ENCODE data around the gene CASP10.
"Not testable (repeated sequence)": the region's sequence is repeated elsewhere in the genome, so short reads cannot be mapped to it uniquely, and the experiment has no call there.

Gene CASP10

DNA sequence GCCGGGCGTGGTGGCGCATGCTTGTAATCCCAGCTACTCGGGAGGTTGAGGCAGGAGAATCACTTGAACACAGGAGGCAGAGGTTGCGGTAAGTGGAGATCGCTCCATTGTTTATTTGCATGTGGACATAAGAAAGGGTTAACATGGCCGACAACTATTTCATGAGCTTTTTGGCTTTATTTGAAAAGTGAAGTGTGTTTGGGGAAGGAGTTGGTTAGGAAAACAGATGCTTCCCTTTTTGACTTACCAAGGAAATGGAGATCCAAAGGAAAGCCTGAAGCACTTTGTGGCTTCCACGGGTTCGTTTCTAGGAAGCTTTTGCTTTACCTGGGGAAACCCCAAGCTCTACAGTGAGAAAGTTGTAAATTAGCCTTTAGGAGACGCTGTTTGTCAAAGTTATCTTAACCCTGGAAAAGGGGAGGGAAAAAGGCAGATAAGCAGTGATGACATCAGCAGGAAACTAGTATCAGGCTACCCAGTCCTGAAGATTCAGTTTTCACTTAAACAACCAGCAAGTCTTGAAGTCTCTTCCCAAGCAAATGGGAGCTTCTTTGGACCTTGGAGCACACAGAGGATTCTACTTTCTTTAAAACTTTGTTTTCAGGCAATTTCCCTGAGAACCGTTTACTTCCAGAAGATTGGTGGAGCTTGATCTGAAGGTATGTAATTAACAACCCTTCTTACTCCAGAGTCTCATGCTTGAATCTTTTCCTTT is at the start of gene CASP10:
Gene CASP10 (plus strand): TSS at position 492 of the 715 bp plus-strand sequence. CDS start 2,637 bp downstream, outside the sequence.
- no peak for DNase-seq (ENCODE audit: low spot score)

DNA sequence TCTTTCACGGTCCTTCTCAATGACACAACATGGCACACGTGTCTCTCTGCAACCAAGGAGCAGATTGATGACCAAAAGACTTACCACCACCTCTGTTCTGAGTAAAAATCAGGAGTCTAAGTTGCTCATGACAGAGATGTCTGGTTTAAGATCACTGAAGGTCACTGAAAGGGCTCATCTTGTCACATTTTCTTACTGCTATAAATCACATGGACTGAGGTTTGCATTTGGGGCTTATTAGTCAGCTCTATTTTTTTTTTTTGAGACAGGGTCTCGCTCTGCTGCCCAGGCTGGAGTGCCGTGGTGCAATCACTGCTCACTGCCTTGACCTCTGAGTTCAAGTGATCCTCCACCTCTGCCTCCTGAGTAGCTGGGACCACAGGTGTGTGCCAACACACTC is 47.6 kb upstream of the CASP10 start:
- DNase-seq (ENCODE audit: low spot score) = no peak

DNA sequence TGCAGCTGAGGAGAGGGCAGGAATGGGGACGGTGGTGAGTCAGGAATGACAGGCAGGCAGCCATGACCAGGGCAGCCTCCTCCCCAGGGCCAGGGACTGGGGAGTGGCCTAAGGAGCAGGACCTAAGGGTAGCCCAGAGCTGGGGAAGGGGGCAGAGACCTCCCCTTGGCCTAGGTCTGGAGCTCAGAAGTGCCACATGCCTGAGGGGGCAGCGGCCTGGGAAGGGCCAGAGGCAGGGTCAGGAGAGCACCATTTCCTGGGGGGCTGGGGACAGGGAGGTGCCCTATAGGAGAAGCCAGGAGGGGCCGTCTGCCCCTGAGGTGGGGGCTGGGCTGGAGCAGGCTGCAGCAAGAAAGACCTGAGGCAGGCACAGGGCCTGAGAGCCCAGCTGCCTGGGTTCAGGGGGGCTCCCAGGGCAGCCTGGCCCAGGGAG is 46.0 kb upstream of the CASP10 start:
- DNase-seq (ENCODE audit: low spot score) = no peak

GRCh38 chr2:201137505-201138400 is 45.2 kb upstream of the CASP10 start:
- DNase-seq (ENCODE audit: low spot score) = no peak

DNA sequence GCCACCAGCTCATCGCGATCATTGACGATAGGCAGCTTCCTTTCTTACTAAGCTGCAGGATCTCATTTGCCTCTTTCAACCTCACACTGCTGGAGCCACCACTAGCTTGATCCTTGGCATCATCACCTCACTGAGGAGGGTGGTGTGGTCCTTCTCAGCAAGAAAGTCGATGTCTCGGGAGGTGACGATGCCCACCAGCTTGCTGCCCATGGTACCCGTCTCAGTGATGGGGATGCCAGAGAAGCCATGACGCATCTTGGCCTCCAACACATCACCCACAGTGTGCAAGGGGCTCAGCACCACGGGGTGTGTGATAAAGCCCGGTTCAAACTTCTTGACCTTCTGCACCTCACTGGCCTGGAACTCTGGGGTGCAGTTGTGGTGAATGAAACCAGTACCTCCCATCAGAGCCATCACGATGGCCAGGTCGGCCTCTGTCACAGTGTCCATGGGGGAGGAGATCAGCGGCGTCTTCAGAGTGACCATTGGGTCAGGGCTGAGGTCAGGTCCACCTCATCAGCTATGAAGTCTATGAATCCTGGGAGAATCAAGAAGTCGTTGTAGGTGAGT is 44.5 kb upstream of the CASP10 start:
- DNase-seq (ENCODE audit: low spot score) = no peak

GRCh38 chr2:201138986-201139781 is 43.8 kb upstream of the CASP10 start:
- DNase-seq (ENCODE audit: low spot score) = not testable (repeated sequence)

DNA sequence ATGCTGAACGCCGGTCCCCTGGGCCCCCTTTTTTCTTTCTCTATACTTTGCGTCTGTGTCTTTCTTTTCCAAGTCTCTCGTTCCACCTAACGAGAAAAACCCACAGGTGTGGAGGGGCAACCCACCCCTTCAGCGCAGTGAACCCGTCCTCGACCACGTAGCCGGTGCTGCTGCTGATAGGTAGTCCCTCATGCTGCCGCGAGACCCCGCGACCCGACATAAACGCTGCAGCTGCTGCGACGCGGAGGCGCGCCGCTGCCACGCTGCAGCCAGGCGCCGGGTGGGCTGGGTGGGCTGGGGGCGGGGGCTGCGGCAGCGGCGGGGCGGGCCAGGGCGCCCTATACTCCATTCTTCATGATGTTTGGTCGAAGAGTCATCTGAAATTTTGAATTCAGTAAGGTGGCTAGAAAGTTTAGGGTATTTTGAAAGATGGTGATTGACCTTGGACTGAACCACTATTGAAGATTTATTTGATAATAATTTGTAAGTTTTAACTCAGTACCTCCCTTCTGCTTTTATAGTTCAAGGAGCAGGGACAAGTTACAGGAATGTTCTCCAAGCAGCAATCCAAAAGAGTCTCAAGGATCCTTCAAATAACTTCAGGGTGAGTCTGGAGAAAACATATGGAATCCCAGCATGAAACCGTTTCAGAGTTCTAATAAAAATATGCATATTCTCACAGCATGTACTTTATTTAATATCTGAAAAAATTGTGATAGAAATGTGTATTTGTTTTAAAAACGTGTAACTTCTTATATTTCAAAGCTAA is 42.9 kb upstream of the CASP10 start:
- peak; percentile 62 for DNase-seq (ENCODE audit: low spot score)

DNA sequence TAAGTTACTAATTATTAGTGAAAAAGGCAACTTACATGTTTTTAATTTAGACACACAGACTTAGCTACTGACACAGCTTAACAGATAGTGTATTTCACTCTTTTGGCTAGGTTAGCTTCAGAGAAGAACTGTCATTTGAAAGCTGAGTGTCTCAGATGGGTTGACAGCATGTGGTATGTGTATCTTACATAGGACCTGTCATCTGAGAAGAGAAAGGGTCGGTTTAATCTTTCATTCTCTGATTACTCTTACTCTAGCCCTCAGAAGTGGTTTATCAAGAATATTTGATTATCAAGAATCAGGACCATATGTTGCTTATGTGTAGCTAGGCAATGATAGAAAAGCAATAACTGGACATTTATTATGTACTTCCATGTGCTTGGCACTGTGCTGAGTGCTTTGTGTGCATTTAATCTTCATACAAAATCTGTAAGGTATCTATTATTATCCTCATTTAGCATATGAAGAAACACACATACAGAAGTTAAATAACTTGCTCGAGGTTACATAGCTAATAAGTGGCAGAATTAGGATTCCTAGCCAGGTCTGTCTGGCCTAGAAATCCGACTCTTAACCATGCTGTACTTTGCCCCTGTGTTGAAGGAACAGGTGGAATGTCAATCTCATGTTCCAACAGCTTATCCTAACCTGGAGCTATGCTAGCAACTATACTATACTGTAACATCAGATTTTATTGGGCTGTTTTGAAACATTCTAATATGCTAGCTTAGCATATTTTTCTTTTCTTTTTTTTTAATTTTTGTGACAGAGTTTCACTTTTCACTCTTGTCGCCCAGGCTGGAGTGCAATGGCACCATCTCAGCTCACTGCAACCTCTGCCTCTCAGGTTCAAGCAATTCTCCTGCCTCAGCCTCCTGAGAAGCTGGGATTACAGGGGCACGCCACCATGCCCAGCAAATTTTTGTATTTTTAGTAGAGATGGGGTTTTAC is 38.6 kb upstream of the CASP10 start:
- DNase-seq (ENCODE audit: low spot score) = no peak

DNA sequence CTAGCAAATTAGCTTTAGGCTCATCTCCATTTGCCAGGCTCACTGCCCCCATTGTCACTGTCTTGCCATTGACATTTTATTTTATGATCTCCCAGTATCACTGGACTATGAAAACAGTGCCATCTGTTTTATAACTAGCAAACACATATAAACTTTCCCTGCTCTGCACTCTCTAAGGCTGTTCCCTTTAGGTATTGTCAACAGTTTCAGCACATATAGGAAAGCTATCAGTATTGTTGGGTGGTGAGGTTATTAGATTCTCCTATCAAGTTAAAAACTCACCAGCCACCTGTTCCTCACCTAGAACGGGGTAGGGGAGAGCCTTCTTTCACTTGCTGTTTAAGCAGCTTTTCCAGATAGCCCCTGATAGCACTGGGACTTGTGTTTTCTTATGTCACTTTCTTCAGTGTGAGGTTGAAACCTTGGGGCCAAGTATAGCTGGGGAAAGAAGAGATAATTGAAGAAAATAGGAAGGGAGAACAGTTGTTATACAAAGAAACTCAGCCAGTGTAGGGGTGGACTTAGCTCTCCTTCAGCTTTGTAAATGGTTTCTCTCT is 34.4 kb upstream of the CASP10 start:
- no peak for DNase-seq (ENCODE audit: low spot score)

GRCh38 chr2:201149064-201149820 is 33.7 kb upstream of the CASP10 start:
- DNase-seq (ENCODE audit: low spot score) = no peak

GRCh38 chr2:201149821-201150165 is 33.1 kb upstream of the CASP10 start:
- DNase-seq (ENCODE audit: low spot score) = not testable (repeated sequence)

GRCh38 chr2:201150454-201151020 is 32.4 kb upstream of the CASP10 start:
- no peak for DNase-seq (ENCODE audit: low spot score)

DNA sequence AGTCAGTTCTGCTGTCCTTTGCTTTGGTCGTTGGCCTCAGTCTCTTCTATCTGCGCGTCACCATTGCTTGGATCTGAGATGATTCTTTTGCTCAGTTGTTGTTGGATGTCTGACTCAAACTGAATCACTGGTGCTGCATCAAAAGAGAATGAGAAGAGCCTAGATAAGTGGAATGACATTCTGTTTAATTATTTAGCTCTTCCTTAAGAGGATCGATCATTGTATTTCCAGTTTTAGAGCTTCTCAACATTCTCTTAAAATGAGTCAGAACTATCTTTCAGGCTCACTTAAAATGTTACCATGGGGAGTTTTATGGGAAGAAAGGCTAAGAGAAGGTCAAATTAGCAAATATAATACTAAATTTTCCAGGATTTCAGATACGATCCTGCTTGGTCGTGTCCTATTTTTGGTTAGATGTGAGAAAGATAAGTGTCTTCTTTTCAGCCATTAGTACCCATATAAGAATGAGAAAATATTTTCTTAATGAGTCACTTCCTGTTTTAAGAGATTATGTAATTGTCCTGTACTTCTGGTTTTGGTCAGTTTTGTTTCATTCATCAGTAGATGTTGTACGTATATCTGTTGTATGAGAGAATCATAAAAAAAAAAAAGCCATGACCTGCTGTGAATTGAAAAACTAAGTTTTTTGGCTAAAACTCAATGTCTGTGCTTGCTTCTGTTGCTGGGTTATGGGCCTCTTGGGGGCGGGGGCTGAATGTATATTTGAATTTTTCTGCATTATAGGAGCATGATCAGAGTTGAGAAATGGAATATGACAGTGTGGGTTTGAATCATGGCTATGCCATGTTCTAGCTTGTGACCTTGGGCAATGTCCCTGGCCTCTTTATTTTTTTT is 31.6 kb upstream of the CASP10 start:
- DNase-seq (ENCODE audit: low spot score) = no peak

GRCh38 chr2:201152517-201152916 is 30.4 kb upstream of the CASP10 start:
- DNase-seq (ENCODE audit: low spot score) = no peak

GRCh38 chr2:201152999-201153815 is 29.7 kb upstream of the CASP10 start:
- DNase-seq (ENCODE audit: low spot score) = peak; percentile 52

DNA sequence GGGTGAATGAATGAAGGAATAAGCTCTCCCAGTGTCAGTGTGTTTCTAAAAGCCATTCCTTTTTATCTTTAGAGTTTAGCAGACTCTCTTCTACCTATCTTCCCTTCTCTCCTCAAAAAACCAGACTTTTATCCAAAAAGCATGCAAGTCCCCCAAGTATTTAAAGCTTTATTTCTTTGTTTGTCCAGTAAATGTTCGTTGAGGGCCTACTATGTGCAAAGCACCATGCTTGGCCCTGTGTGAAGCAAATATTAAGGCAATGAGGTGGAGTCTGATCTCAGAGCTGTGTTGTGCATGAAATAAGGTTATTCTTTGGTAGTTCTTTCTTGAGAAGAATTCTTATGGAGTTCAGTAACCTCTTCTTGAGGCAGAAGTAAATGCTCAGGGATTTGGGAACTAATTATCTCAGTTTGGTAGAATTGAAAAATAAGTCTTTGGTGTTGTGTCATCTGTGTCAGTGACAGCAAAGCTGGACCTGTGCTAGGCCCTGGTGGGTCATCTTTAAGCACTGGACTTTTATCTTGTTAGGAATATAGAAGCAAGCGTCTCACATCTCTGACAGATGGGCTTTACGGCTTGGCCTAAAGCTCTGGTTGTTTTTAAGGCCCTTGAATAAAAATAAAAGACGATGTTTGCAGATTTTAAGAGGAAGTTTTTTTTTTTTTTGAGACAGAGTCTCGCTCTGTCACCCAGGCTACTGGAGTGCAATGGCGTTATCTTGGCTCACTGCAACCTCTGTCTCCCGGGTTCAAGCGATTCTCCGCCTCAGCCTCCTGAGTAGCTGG is 28.1 kb upstream of the CASP10 start:
- no peak for DNase-seq (ENCODE audit: low spot score)

Data from D341Med (cell line).